Nephron progenitor cell (in vitro differentiated cells): Measurements from ENCODE around the gene SLC25A34.

Experiments used
- DNase-seq: peaks from one replicate; pipeline ENCODE4 v3.0.0; 2021
- H3K27ac Mint-ChIP-seq: 2 replicates; pipeline ENCODE4 v1.8.0; 2021; ENCODE audit warnings: mild to moderate bottlenecking, moderate library complexity, mixed read lengths
- H3K27me3 Mint-ChIP-seq: 2 replicates; pipeline ENCODE4 v1.8.0; 2021; ENCODE audit warnings: mild to moderate bottlenecking, low read depth, mixed read lengths; ENCODE audit not compliant: poor library complexity
- H3K36me3 Mint-ChIP-seq: 2 replicates; pipeline ENCODE4 v1.8.0; 2021; ENCODE audit warnings: low read depth, mixed read lengths
- H3K4me1 Mint-ChIP-seq: 2 replicates; pipeline ENCODE4 v1.8.0; 2021; ENCODE audit warnings: mixed read lengths
- H3K4me3 Mint-ChIP-seq: 2 replicates; pipeline ENCODE4 v1.8.0; 2021; ENCODE audit warnings: mild to moderate bottlenecking, moderate library complexity, mixed read lengths
- H3K9me3 Mint-ChIP-seq: 2 replicates; pipeline ENCODE4 v1.8.0; 2021; ENCODE audit warnings: mild to moderate bottlenecking, moderate library complexity, mixed read lengths
- CTCF ChIP-seq: fragments of 200-600 bp; sonication (generic); IDR thresholded peaks from 2 replicates; pipeline ENCODE4 v1.5.0; 2021; ENCODE audit warnings: antibody characterized with exemption

The SLC25A34 gene

GRCh38 chr1:15734901-15735300 lies 1.2 kb upstream of the SLC25A34 start:
- peak; percentile 32 for DNase-seq
- Mint-ChIP-seq H3K36me3 (no peaks in the 10 kb centered on the region), H3K4me1 (peaks cover 14% of the 10 kb centered on the region), H3K4me3 (no peak overlapping the region), H3K27me3 (peaks cover 2% of the 10 kb centered on the region), H3K27ac (no peak overlapping the region), H3K9me3 (no peaks in the 10 kb centered on the region)
- no peak for TF ChIP-seq CTCF

- no peaks in the 10 kb centered on the region for H3K9me3 Mint-ChIP-seq
- H3K4me3 Mint-ChIP-seq, result no peak overlapping the region
- peaks cover 14% of the 10 kb centered on the region for H3K4me1 Mint-ChIP-seq
- peaks cover 2% of the 10 kb centered on the region for H3K27me3 Mint-ChIP-seq
- DNase-seq, result no peak
- no peak for TF ChIP-seq CTCF
- H3K27ac Mint-ChIP-seq, result no peak overlapping the region
- H3K36me3 Mint-ChIP-seq, result no peaks in the 10 kb centered on the region
Observed at GRCh38 chr1:15735304-15736037, 587 bp upstream of the SLC25A34 start.

DNA sequence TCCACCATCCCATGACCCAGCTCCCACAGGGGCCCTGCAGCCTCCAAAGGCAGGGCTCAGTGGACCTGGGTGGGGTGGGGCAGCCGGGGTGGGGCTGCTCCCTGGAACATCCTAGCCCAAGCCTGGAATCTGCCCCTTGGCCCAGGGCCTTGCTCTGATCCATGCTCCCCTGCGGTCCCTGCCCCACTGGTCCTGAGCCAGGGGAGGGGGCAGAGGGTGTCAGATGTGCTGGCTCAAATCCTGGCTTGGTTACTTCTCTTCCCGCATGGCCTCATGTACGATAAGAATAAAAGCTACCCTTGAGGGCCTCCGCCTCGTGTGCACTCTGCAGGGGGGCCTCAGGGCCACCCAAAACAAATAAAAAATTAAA lies 819 bp downstream of the SLC25A34 start:
- peaks cover 5% of the 10 kb centered on the region for H3K27me3 Mint-ChIP-seq
- DNase-seq, result no peak
- no peak overlapping the region for H3K27ac Mint-ChIP-seq
- no peak for TF ChIP-seq CTCF
- H3K4me3 Mint-ChIP-seq, result no peak overlapping the region
- no peaks in the 10 kb centered on the region for H3K9me3 Mint-ChIP-seq
- peaks cover 22% of the 10 kb centered on the region for H3K4me1 Mint-ChIP-seq
- no peaks in the 10 kb centered on the region for H3K36me3 Mint-ChIP-seq

GRCh38 chr1:15737324-15738319 lies 1.6 kb downstream of the SLC25A34 start:
- peak overlapping the region; percentile 87 for H3K27ac Mint-ChIP-seq
- no peak for TF ChIP-seq CTCF
- DNase-seq, result no peak
- no peak overlapping the region for H3K4me3 Mint-ChIP-seq
- H3K4me1 Mint-ChIP-seq, result peaks cover 26% of the 10 kb centered on the region
- H3K27me3 Mint-ChIP-seq, result peaks cover 5% of the 10 kb centered on the region
- H3K36me3 Mint-ChIP-seq, result no peaks in the 10 kb centered on the region
- no peaks in the 10 kb centered on the region for H3K9me3 Mint-ChIP-seq

DNA sequence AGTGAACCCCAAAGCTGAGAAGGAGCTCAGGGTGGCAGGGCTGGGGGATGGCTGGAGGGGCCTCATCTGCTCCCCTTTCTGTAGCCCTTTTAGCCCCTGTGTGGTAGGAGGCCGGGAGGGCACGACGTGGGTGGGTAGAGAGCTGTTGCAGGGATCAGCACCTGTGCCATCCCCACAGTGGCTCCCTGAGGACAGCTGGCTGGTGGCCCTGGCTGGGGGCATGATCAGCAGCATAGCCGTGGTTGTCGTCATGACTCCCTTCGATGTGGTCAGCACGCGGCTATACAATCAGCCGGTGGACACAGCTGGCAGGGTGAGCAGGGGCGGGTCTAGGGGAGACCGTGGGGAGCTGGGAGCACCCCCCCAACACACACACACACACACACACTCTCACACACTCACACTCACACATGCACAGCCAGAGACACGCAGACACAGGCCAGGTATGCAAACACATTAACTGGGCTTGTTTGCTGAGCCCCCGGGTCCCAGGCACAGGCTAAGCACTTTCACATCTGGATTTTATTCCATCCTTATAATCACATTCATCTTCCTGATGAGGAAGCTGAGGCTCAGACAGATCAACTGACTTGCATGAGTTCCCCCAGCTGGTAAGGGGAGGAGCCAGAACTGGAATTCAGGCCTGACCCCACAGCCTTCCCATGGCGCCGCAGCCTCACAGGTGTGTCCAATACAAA lies 2.5 kb downstream of the SLC25A34 start:
- H3K36me3 Mint-ChIP-seq, result no peaks in the 10 kb centered on the region
- peaks cover 5% of the 10 kb centered on the region for H3K27me3 Mint-ChIP-seq

More for the DNA sequence above, 2.5 kb downstream of the SLC25A34 start:
- no peaks in the 10 kb centered on the region for H3K9me3 Mint-ChIP-seq
- no peak for DNase-seq
- peaks cover 31% of the 10 kb centered on the region for H3K4me1 Mint-ChIP-seq
- H3K4me3 Mint-ChIP-seq, result no peak overlapping the region
- TF ChIP-seq CTCF, result no peak
- no peak overlapping the region for H3K27ac Mint-ChIP-seq
